HG03039 (cell line): ENCODE results near the gene VENTX.

Experiments used
- ATAC-seq: cut with Tn5 transposase; IDR thresholded peaks from one replicate; pipeline ENCODE4 v1.9.1; 2021; ENCODE audit warnings: mild to moderate bottlenecking, moderate library complexity; ENCODE audit not compliant: unreplicated experiment

The VENTX gene

DNA sequence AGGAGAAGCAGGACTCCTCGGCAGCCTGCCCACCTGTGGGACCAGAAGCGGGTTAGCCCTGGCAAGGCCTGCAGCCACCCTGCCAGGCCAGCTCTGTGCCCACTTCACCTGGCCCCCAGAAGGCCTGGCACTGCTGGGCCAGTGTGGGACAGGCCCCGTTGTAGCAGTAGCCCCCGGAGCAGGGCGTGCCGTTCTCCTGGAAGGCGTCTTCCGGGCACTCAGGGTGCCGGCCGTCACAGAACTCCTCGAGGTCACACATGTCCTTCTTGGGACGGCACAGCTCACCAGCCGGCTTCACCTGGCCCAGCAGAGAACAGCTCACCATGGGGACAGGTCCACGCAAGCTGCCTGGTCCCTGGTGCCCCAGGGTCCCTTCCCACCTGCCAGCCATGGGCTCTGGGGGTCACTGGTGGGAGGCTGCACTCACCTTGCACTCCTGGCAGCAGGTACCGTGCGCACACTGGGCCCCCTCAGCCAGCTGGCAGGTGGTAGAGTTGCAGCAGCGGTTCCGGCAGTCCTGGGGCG, 33.2 kb downstream of the VENTX start:
- no peak for ATAC-seq

DNA sequence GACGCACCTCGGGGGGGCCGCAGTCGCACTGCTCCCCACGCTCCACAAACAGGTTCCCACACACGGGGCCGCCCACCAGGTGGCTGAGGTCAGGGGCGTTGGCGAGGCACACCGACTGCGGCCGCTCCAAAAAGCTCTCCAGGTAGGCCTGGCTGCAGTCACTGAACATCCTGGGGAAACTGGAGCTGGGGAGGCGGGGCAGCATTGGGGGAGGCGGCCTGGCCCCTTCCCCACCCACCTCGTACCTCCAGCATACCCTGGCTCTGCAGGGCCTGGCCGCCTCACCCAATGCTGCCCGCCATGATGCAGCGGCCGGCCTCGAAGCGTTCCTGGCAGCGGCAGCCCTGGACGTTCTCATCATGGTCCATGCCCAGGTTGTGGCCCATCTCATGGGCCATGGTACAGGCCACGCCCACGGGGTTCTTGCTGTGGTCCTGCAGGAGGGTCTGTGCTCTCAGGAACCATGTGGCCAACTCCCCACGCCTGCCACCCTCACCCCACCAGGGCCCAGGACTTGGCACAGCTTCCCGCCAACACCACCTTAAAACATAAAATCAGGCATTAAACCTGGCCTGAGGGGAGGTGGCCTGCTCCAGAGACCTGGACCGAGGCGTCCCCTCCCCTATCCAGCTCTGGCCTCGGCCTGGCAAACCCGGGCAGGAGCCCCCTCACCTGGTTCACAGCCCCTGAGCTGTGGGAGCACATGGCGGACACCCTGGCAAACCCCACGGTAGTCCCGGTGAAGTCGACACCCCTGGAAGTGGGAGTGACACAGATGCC, 34.1 kb downstream of the VENTX start:
- ATAC-seq: no peak

DNA sequence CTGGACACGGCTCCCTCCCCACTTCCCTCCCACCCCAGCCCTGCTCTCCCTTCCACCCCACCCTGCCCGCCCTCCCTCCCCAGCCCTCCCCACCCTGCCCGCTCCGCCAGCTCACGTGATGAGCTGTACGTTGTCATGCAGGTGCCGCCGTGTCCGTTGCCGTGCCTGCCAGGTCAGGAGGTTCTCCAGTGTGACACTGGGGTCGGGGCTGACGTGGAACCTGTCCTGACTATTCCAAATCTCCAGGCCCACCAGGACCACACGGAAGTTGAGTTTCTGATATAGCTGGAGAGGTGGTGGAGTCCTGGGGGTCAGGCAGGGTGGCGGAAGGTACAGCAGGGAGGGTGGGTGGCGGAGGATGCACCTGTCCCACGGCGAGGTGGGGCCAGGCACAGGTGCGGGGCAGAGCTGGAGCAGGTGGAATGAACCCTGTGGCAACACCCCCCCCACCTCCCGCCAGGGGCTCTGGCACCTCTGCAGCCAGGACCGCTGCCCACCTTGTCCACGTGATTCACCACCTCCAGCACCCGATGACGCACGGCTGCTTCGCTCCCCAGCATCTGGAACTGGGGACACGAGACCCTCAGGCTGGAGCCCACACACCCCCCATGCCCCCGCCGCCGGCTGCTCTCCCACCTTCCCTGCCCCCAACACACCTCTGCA, 34.8 kb downstream of the VENTX start:
- ATAC-seq: no peak

DNA sequence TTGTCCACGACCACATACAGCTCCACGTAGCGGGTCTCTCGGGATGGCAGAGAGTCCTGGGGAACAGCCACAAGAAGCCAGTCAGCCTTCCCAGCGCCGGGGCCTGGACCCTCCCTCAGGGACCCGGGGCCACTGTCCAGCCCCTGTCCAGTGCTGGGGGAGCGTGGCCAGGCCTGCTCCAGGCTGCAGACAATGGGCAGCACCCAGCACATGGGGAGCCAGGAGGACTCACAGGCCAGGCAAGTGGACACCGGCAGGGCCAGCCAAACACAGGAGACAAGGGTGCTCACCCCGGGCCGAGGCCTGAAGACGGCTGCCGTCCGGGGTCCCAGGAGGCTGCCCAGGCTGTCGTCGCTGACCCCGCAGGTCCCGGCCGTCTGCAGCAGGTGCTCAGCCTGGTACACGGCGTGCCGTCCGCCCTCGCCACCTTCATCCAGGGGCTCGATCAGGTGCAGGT, 35.3 kb downstream of the VENTX start:
- no peak for ATAC-seq

DNA sequence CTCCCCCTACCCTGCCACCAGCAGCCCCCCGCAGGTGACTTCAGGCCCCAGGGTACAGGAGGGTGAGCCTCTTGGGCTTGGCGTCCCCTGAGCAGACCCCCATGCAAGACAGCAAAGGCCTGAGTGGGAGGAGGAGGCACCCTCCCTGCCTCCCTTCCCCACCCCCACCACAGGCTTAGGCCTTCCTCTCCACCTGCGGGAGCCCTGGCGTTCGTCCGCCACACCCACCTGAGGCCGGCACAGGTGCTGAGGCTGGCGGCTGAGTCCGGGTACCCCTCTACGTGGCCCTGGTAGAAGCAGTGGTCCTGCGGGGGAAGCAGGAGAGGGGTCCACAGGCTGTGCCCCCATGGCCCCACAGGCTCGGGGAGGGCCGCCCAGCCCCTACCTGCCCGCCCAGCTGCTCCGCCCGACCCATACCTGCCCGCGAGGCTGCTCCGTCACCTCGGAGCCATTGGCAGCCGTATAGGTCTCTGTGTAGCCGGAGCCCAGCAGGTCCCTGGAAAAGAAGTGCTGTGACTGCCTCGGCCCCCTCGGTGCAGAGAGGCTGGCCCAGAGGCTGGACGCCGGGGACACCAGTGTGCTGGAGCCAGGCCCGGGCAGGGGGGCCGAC, 36.0 kb downstream of the VENTX start:
- no peak for ATAC-seq

- peak; percentile 31 for ATAC-seq
Measured at GRCh38 chr10:133274751-133275683, 37.4 kb downstream of the VENTX start.

DNA sequence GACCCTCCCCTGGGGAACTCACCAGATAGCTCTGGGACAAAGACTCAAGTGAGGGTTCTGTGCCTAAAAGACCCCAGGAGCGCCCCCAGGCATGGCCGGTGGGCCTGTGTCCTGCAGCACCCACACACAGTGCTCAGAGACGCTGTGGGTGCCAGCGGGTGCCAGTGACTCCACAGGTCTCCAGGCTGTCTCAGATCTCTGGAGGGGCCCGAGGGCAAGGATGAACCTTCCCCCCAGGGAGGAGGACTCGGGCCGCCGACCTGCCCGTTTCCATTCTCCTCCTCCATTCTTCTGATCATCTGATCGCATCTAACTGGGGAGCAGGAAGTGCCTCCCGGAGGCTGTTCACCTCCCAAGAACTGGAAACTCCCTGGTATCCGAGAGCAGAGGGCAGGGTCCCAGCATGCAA, 38.0 kb downstream of the VENTX start:
- ATAC-seq: peak; percentile 22

- no peak for ATAC-seq
Measured at GRCh38 chr10:133276100-133276434, 38.4 kb downstream of the VENTX start.

GRCh38 chr10:133276435-133277201, 39.0 kb downstream of the VENTX start, which contains the start of gene ADAM8:
Gene ADAM8, minus strand, starts transcription at chr10:133276868. Its CDS starts 51 bp downstream, at chr10:133276817.
- ATAC-seq: peak; percentile 41

GRCh38 chr10:133277277-133277992, 39.8 kb downstream of the VENTX start:
- ATAC-seq: no peak

DNA sequence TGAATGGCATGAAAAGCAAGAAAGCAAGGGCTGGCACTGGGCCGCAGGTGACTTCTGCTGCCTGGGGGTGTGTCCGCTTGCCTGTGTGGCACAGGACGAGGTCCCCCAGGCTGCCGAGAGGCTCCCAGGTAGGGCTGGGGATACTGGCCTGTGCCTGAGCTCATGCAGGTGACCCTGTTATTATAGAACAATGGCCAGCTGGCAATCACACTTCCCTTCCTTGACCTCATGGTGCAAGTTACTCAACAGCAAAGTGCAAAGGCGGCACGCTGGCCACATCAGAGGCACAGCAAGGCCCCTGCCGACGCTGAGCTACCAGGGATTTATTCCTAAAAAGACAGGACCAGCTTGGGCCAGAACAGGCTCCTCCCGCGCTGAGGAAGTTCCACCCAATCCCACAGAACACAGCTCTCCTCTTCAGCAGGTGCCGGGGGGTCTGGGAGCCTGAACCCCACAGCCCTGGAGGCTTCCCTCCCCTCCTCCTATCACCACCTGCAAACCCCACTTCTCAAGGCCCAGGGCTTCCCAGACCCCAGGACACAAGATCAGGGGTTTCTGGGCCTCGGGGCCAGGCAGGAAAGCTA, 40.4 kb downstream of the VENTX start:
- ATAC-seq: no peak

DNA sequence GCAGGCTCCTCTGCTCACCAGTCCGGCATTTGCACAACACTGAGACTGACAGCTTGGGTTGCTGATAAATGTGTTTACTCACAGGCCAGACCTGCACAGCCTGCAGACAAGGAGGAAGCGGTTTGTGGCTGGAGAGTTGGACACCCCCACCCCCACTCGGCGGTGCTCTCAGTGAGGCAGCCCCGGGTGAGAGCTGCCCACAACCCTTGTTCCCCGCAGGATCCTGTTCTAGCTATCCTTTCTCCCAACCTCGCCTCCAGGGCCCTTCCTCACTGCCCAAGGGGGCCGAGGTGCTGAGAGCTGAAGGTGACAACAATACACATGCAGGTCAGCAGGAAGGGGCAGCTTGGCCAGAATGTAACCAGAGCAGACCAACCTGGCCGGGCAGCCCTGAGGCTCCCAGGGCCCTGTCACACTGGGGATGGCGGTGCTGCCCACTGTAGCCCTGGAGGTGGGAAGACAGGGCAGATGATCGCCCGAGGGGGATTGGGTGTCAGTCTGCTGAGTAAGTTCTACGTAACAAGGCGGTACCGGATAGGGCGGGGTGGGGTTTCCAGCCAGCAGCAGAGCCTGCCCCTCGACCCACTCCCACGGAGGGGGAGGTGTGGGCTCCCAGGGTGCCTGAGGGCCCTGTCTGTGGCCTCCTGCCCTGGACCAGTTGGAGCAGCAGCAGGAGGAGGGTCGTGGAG, 41.1 kb downstream of the VENTX start:
- no peak for ATAC-seq

DNA sequence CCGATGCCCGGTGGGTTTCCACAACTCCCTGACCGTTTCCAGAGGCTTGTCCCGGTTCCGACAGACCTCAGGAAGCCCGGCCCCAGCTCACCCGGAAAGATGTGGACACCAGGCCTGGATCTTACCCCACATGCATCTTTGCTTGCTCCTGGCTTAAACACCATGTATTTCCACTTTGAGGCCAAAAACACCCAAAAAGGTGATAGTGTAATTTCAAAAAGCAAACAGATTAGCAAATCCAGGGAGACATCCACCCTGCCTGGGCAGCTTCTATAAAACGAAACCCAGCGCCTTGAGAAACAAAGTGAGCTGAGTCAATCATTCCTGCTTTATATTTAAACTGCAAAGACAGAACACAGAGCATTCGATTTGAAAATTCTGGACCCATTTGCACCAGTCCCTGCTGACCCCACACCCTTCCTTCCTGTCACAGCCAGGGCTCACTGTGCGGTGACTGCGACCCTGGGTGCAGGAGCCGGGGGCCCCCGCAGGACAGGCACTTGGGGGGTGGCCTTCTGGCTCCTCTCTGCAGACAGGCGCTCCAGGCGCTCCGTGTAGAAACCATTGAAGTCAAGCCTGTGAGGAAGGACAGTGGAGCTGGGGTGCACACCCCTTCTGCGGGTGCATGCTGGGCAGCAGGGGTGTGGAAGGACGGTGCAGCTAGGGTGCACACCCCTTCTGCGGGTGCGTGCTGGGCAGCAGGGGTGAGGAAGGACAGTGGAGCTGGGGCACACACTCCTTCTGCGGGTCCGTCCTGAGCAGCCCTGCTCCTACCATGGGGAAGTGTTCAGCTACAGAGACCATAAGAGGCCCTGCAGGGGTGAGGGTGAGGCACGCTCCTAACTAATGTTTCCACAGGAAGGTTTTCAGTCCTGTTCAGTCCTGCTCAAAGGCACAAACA, 41.9 kb downstream of the VENTX start:
- ATAC-seq: no peak

DNA sequence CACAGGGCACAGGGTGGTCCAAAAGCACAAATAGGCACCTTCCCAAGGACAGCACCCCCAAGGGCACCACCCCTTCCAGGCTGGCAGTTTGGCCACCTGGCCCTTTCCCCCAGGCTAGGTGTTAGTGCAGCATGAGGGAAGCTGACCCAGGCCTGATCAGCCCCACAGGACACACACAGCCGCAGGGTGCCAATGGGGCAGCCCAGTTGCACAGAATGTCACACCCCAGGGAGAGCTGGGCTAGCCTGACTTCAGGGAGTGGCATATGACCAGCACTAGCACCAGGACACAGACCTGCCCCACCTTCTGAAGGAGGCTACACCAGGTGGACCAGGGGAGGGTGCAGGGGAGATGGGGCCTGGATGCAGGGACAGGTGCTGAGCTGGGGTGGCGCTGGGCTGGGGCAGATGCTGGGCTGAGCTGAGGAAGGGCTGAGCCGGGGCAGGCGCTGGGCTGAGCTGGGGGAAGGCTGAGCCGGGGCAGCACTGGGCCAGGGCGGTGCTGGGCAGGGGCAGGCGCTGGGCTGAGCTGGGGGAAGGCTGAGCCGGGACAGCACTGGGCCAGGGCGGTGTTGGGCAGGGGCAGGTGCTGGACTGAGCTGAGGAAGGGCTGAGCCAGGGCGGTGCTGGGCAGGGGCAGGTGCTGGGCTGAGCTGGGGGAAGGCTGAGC, 42.9 kb downstream of the VENTX start:
- ATAC-seq: no peak

DNA sequence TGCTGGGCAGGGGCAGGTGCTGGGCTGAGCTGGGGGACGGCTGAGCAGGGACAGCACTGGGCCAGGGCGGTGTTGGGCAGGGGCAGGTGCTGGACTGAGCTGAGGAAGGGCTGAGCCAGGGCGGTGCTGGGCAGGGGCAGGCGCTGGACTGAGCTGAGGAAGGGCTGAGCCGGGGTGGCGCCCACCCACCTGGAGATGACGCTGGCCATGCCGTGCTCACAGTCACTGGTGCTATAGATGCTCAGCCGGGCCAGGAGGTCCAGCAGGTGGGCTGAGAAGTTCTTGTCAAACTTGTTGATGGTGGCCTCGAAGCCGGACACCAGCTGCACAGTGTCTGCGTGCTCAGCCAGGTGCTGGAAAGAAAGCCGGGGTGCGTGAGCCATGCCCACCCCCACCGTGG, 43.4 kb downstream of the VENTX start:
- no peak for ATAC-seq

DNA sequence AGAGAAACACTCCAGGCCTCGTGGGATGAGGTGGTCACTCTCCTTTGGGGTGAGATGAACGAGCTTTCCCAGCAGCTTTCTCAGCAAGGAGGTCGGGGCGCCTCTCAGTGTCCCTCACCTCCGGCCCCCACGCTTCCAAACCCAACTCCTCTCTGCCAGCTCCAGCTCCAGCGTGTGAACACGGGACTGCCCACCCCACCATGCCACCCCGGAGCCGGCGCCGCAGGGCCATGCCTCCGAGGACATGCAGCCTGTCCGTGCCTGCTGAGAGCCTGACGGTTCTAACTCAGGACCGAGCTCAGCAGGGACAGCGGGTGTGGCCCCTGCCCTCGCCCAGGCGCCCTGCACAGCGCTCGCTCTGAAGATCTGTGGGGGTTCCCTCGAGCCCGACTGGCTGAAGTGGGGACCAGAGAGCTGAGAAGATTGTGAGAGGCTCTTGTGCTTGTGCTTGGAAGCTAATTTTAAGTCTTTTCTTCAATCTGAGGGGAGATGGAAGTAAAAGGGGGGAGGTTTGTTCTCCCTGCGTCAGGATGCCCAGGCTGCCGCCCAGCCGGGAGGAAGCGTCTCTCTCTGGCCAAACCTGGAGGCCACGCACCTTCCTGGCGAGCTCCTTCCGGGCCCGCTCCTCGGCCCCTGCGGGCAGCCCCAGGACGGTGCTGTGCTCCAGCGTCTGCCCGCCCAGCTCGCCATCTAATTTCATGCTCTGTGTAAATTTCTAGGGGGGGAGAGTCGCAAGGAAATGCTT, 44.1 kb downstream of the VENTX start:
- ATAC-seq: no peak
